Tibial artery (tissue), 4 donors: ENCODE measurements around the gene MCF2L.

Experiments
- DNase-seq, 2 donors: peaks; one replicate each; pipeline ENCODE4 v3.0.0-alpha.2; 2019
- H3K27ac ChIP-seq, 2 donors: fragments of 200-600 bp; sonication (generic) in 1 of 2; 1 replicate in 1 of 2; 2 replicates in 1 of 2; pipeline ENCODE4 v1.5.1; 2018 to 2019; ENCODE audit warnings: mild to moderate bottlenecking in 1 of 2
- H3K27me3 ChIP-seq, 2 donors: fragments of 200-600 bp; sonication (generic) in 1 of 2; one replicate each; pipeline versions ENCODE4 v1.5.1 to v1.6.0; 2016 to 2019
- H3K36me3 ChIP-seq, 3 donors: fragments of 200-600 bp; sonication (generic) in 2 of 3; one replicate each; pipeline ENCODE4 v1.5.1; 2016 to 2019; ENCODE audit warnings: mild to moderate bottlenecking in 2 of 3
- H3K4me1 ChIP-seq, 4 donors: fragments of 200-600 bp; sonication (generic) in 2 of 4; 1 replicate in 3 of 4; 2 replicates in 1 of 4; pipeline ENCODE4 v1.5.1; 2016 to 2019
- H3K4me3 ChIP-seq, 2 donors: fragments of 200-600 bp; sonication (generic) in 1 of 2; 1 replicate in 1 of 2; 2 replicates in 1 of 2; pipeline ENCODE4 v1.5.1; 2018 to 2019; ENCODE audit warnings: mild to moderate bottlenecking in 2 of 2
- H3K9me3 ChIP-seq, 3 donors: fragments of 200-600 bp; sonication (generic) in 1 of 3; one replicate each; pipeline ENCODE4 v1.5.1; 2016 to 2019
- CTCF ChIP-seq, 2 experiments: fragments of 200-600 bp in 1 of 2; fragments of 450-650 bp in 1 of 2; IDR thresholded peaks; one replicate each; pipeline ENCODE4 v1.5.1; 2017 to 2019; ENCODE audit warnings: antibody characterized with exemption in 2 of 2, mild to moderate bottlenecking in 1 of 2, moderate library complexity in 1 of 2
- intact Hi-C: fragments of 100-400 bp; cut with DNase I; formaldehyde crosslinking; loops from one replicate; pipeline ENCODE4 v1.15.0; 2023; ENCODE audit warnings: low total_unique reads

The MCF2L gene

GRCh38 chr13:113116206-113116800 is 147.3 kb downstream of the MCF2L start:
- intact Hi-C loops = no loop called here
- no peak overlapping the region for H3K4me3 ChIP-seq

GRCh38 chr13:113116871-113117271 is 147.9 kb downstream of the MCF2L start:
- peak in 1 of 2 donors; percentile 9 for DNase-seq
- no peak for TF ChIP-seq CTCF (IDR thresholded peaks at IDR 0.05)
- intact Hi-C loops = no loop called here

More at GRCh38 chr13:113116206-113116800, 147.3 kb downstream of the MCF2L start:
- peaks cover 0 to 9% of the 10 kb centered on the region in 2 donors for H3K27me3 ChIP-seq
- TF ChIP-seq CTCF (IDR thresholded peaks at IDR 0.05) = no peak
- H3K36me3 ChIP-seq = no peaks in the 10 kb centered on the region
- DNase-seq = peak in 1 of 2 donors; percentile 43
- no peaks in the 10 kb centered on the region for H3K4me1 ChIP-seq
- no peaks in the 10 kb centered on the region for H3K9me3 ChIP-seq
- no peak overlapping the region for H3K27ac ChIP-seq

GRCh38 chr13:113117335-113117872 is 148.4 kb downstream of the MCF2L start:
- no peaks in the 10 kb centered on the region for H3K36me3 ChIP-seq
- no peak for TF ChIP-seq CTCF (IDR thresholded peaks at IDR 0.05)
- H3K4me3 ChIP-seq = no peak overlapping the region
- intact Hi-C loops = no loop called here
- H3K4me1 ChIP-seq = peaks cover 0 to 3% (median 0%) of the 10 kb centered on the region in 4 donors
- H3K27me3 ChIP-seq = peaks cover 0 to 9% of the 10 kb centered on the region in 2 donors
- H3K27ac ChIP-seq = no peak overlapping the region
- H3K9me3 ChIP-seq = no peaks in the 10 kb centered on the region
- DNase-seq = peak; percentile 16 to 60

More at GRCh38 chr13:113116871-113117271, 147.9 kb downstream of the MCF2L start:
- Histone ChIP-seq H3K9me3 (no peaks in the 10 kb centered on the region), H3K27me3 (peaks cover 0 to 9% of the 10 kb centered on the region in 2 donors), H3K4me1 (peaks cover 0 to under 1% (median 0%) of the 10 kb centered on the region in 4 donors), H3K36me3 (no peaks in the 10 kb centered on the region), H3K27ac (no peak overlapping the region), H3K4me3 (no peak overlapping the region)

- peak in 1 of 2 donors; percentile 45 for DNase-seq
- TF ChIP-seq CTCF (IDR thresholded peaks at IDR 0.05) = no peak
- Histone ChIP-seq H3K4me1 (peaks cover 0 to 8% (median 0%) of the 10 kb centered on the region in 4 donors), H3K27me3 (peaks cover 0 to 9% of the 10 kb centered on the region in 2 donors), H3K4me3 (no peak overlapping the region), H3K9me3 (no peaks in the 10 kb centered on the region), H3K36me3 (no peaks in the 10 kb centered on the region), H3K27ac (no peak overlapping the region)
- intact Hi-C loops = no loop called here
Observed at GRCh38 chr13:113117911-113118260, 148.9 kb downstream of the MCF2L start.

- Histone ChIP-seq H3K27ac (no peak overlapping the region), H3K4me1 (peaks cover 0 to 9% (median 1%) of the 10 kb centered on the region in 4 donors), H3K9me3 (no peaks in the 10 kb centered on the region), H3K36me3 (no peaks in the 10 kb centered on the region), H3K27me3 (peaks cover 0 to 9% of the 10 kb centered on the region in 2 donors), H3K4me3 (no peak overlapping the region)
- DNase-seq = peak; percentile 14 to 51
- no peak for TF ChIP-seq CTCF (IDR thresholded peaks at IDR 0.05)
- intact Hi-C loops = no loop called here
Observed at GRCh38 chr13:113118261-113119021, 149.4 kb downstream of the MCF2L start.
